Muscle layer of colon (tissue), 2 donors: ENCODE data around the gene GNA12.
A peak's percentile ranks its signal among the peaks of the same experiment; 100 is the strongest.
"Not testable (repeated sequence)": the region's sequence is repeated elsewhere in the genome, so short reads cannot be mapped to it uniquely, and the experiment has no call there.

Experiments used
- H3K27ac ChIP-seq: one replicate; pipeline ENCODE4 v1.7.0; 2013; ENCODE audit warnings: low read depth, mild to moderate bottlenecking, low read length, moderate library complexity
- H3K27me3 ChIP-seq, 2 donors: one replicate each; pipeline ENCODE4 v1.7.0; 2013; ENCODE audit warnings: low read length in 2 of 2, mild to moderate bottlenecking in 2 of 2; ENCODE audit not compliant: insufficient read depth in 2 of 2, control insufficient read depth in 1 of 2
- H3K36me3 ChIP-seq: one replicate; pipeline ENCODE4 v1.7.0; 2013; ENCODE audit warnings: mild to moderate bottlenecking, low read length; ENCODE audit not compliant: insufficient read depth
- H3K4me1 ChIP-seq: one replicate; pipeline ENCODE4 v1.7.0; 2013; ENCODE audit warnings: mild to moderate bottlenecking, low read length; ENCODE audit not compliant: insufficient read depth
- H3K4me3 ChIP-seq, 2 donors: one replicate each; pipeline ENCODE4 v1.7.0; 2013; ENCODE audit warnings: low read length in 2 of 2, low read depth in 1 of 2, mild to moderate bottlenecking in 1 of 2, moderate library complexity in 1 of 2
- H3K9ac ChIP-seq: one replicate; pipeline ENCODE4 v1.7.0; 2013; ENCODE audit warnings: low read length
- H3K9me3 ChIP-seq: one replicate; pipeline ENCODE4 v1.7.0; 2013; ENCODE audit warnings: mild to moderate bottlenecking, low read length
- donor health status: abdominal sarcoma.
- donor health status: Adenocarcinoma of cecum.

Gene GNA12

GRCh38 chr7:2864204-2864985 is 20.3 kb upstream of the GNA12 start:
- no peak overlapping the region for H3K4me3 ChIP-seq
- no peak overlapping the region for H3K9ac ChIP-seq
- no peak overlapping the region for H3K27ac ChIP-seq
- H3K9me3 ChIP-seq: no peaks in the 10 kb centered on the region
- no peaks in the 10 kb centered on the region for H3K27me3 ChIP-seq
- H3K4me1 ChIP-seq: peaks cover 21% of the 10 kb centered on the region
- H3K36me3 ChIP-seq: no peaks in the 10 kb centered on the region

GRCh38 chr7:2863461-2864066 is 19.5 kb upstream of the GNA12 start:
- Histone ChIP-seq H3K9ac (no peak overlapping the region), H3K4me1 (peaks cover 21% of the 10 kb centered on the region), H3K36me3 (no peaks in the 10 kb centered on the region), H3K4me3 (no peak overlapping the region), H3K9me3 (no peaks in the 10 kb centered on the region), H3K27me3 (no peaks in the 10 kb centered on the region), H3K27ac (peak overlapping the region; percentile 63)

GRCh38 chr7:2862831-2863361 is 18.8 kb upstream of the GNA12 start:
- H3K9me3 ChIP-seq: no peaks in the 10 kb centered on the region
- no peak overlapping the region for H3K4me3 ChIP-seq
- H3K27ac ChIP-seq: peak overlapping the region; percentile 63
- H3K36me3 ChIP-seq: no peaks in the 10 kb centered on the region
- H3K9ac ChIP-seq: no peak overlapping the region
- H3K27me3 ChIP-seq: no peaks in the 10 kb centered on the region
- H3K4me1 ChIP-seq: peaks cover 21% of the 10 kb centered on the region

- Histone ChIP-seq H3K4me3 (no peak overlapping the region), H3K27me3 (no peaks in the 10 kb centered on the region), H3K36me3 (no peaks in the 10 kb centered on the region), H3K9ac (no peak overlapping the region), H3K27ac (no peak overlapping the region), H3K9me3 (no peaks in the 10 kb centered on the region), H3K4me1 (peaks cover 21% of the 10 kb centered on the region)
These were observed 17.4 kb upstream of the GNA12 start for GRCh38 chr7:2861509-2861908.

- H3K27ac ChIP-seq: no peak overlapping the region
- no peaks in the 10 kb centered on the region for H3K36me3 ChIP-seq
- no peak overlapping the region for H3K4me3 ChIP-seq
- H3K4me1 ChIP-seq: peaks cover 21% of the 10 kb centered on the region
- no peak overlapping the region for H3K9ac ChIP-seq
- H3K27me3 ChIP-seq: no peaks in the 10 kb centered on the region
- H3K9me3 ChIP-seq: no peaks in the 10 kb centered on the region
These were observed 16.6 kb upstream of the GNA12 start for GRCh38 chr7:2860627-2861133.

- H3K4me1 ChIP-seq: peaks cover 18% of the 10 kb centered on the region
- H3K9me3 ChIP-seq: no peaks in the 10 kb centered on the region
- H3K9ac ChIP-seq: no peak overlapping the region
- no peaks in the 10 kb centered on the region for H3K27me3 ChIP-seq
- H3K4me3 ChIP-seq: no peak overlapping the region
- no peaks in the 10 kb centered on the region for H3K36me3 ChIP-seq
- H3K27ac ChIP-seq: no peak overlapping the region
These were observed 15.8 kb upstream of the GNA12 start for GRCh38 chr7:2859952-2860351.

- Histone ChIP-seq H3K27ac (no peak overlapping the region), H3K27me3 (no peaks in the 10 kb centered on the region), H3K9ac (no peak overlapping the region), H3K9me3 (no peaks in the 10 kb centered on the region), H3K36me3 (no peaks in the 10 kb centered on the region), H3K4me1 (peaks cover 6% of the 10 kb centered on the region), H3K4me3 (no peak overlapping the region)
These were observed 14.5 kb upstream of the GNA12 start for GRCh38 chr7:2858621-2859020.

- no peak overlapping the region for H3K4me3 ChIP-seq
- H3K4me1 ChIP-seq: no peaks in the 10 kb centered on the region
- no peak overlapping the region for H3K27ac ChIP-seq
- H3K36me3 ChIP-seq: no peaks in the 10 kb centered on the region
- no peaks in the 10 kb centered on the region for H3K27me3 ChIP-seq
- no peak overlapping the region for H3K9ac ChIP-seq
- no peaks in the 10 kb centered on the region for H3K9me3 ChIP-seq
These were observed 12.5 kb upstream of the GNA12 start for GRCh38 chr7:2856388-2857169.

- H3K27ac ChIP-seq: no peak overlapping the region
- no peaks in the 10 kb centered on the region for H3K9me3 ChIP-seq
- no peaks in the 10 kb centered on the region for H3K27me3 ChIP-seq
- no peaks in the 10 kb centered on the region for H3K4me1 ChIP-seq
- no peak overlapping the region for H3K4me3 ChIP-seq
- H3K9ac ChIP-seq: no peak overlapping the region
- H3K36me3 ChIP-seq: no peaks in the 10 kb centered on the region
These were observed 11.3 kb upstream of the GNA12 start for GRCh38 chr7:2855386-2855785.

GRCh38 chr7:2853552-2853951 is 9.4 kb upstream of the GNA12 start:
- H3K36me3 ChIP-seq, H3K27me3 ChIP-seq, H3K4me3 ChIP-seq, H3K9me3 ChIP-seq, H3K4me1 ChIP-seq, H3K27ac ChIP-seq, H3K9ac ChIP-seq: not testable (repeated sequence)

- no peak overlapping the region for H3K9ac ChIP-seq
- H3K27ac ChIP-seq: no peak overlapping the region
- no peaks in the 10 kb centered on the region for H3K4me1 ChIP-seq
- H3K9me3 ChIP-seq: no peaks in the 10 kb centered on the region
- H3K27me3 ChIP-seq: no peaks in the 10 kb centered on the region
- no peak overlapping the region for H3K4me3 ChIP-seq
- no peaks in the 10 kb centered on the region for H3K36me3 ChIP-seq
These were observed 9.0 kb upstream of the GNA12 start for GRCh38 chr7:2853147-2853546.
